IMR-90 (cell line): ENCODE results near the gene CD68. TPM values are rescaled to one million over a fixed set of nuclear protein-coding genes. Genes with fewer than 3 reads are reported as not detected.

Source experiments
- ATAC-seq: fragments of 200-7000 bp; cut with Tn5 transposase; 2 replicates; pipeline ENCODE4 v1.9.1; 2020; ENCODE audit warnings: low read depth, mild to moderate bottlenecking, moderate library complexity
- BruUV-seq: library from RNA; stranded (reverse); fragments of 400-500 nt; replicated peaks from 2 replicates; lab custom pipeline; 2021; lab: Mats Ljungman, UMichigan
- CTCF ChIA-PET: fragments of 300-600 bp; formaldehyde crosslinking; extraction: SDS; loops from one replicate; lab custom pipeline; 2021; ENCODE audit warnings: antibody characterized with exemption; lab: Yijun Ruan, JAX
- POLR2A ChIA-PET: fragments of 300-600 bp; sonication (Branson Sonifier 250); formaldehyde crosslinking; loops from one replicate; lab custom pipeline; 2022; ENCODE audit warnings: antibody characterized with exemption; ENCODE audit not compliant: unreplicated experiment; lab: Charles Lee
- DNase-seq: peaks from one replicate; pipeline ENCODE4 v3.0.0; 2013
- H2AFZ ChIP-seq: replicated peaks from 2 replicates; pipeline ENCODE3; 2013; ENCODE audit warnings: low read length, mild to moderate bottlenecking; ENCODE audit not compliant: poor library complexity
- H2AK5ac ChIP-seq: 2 replicates; pipeline ENCODE4 v1.6.1; 2013; ENCODE audit warnings: low read depth, low read length, inconsistent platforms
- H2AK9ac ChIP-seq: replicated peaks from 2 replicates; pipeline ENCODE3; 2013; ENCODE audit warnings: mild to moderate bottlenecking, low read depth, low read length, moderate library complexity; ENCODE audit not compliant: poor library complexity
- H2BK120ac ChIP-seq: 2 replicates; pipeline ENCODE4 v1.6.1; 2013; ENCODE audit warnings: low read depth, low read length, inconsistent platforms
- H2BK15ac ChIP-seq: 3 replicates; pipeline ENCODE4 v1.6.1; 2013; ENCODE audit warnings: low read depth, low read length, inconsistent platforms
- H2BK20ac ChIP-seq: 2 replicates; pipeline ENCODE4 v1.6.1; 2013; ENCODE audit warnings: low read depth, mild to moderate bottlenecking, inconsistent platforms, low read length, moderate library complexity
- H2BK5ac ChIP-seq: 2 replicates; pipeline ENCODE4 v1.6.1; 2013; ENCODE audit warnings: mild to moderate bottlenecking, low read depth, low read length, inconsistent platforms; ENCODE audit not compliant: poor library complexity, severe bottlenecking
- H3K14ac ChIP-seq: replicated peaks from 2 replicates; pipeline ENCODE4 v1.6.1; 2013; ENCODE audit warnings: low read depth, low read length, inconsistent platforms
- H3K18ac ChIP-seq: 2 replicates; pipeline ENCODE4 v1.6.1; 2013; ENCODE audit warnings: low read depth, low read length, control low read depth
- H3K23ac ChIP-seq: 2 replicates; pipeline ENCODE4 v1.6.1; 2013; ENCODE audit warnings: low read depth, low read length, inconsistent platforms
- H3K27ac ChIP-seq: 2 replicates; pipeline ENCODE4 v1.5.1; 2013; ENCODE audit warnings: mild to moderate bottlenecking, control low read depth, low read length; ENCODE audit not compliant: insufficient read depth
- H3K27me3 ChIP-seq: 2 replicates; pipeline ENCODE4 v1.6.1; 2013; ENCODE audit warnings: low read length; ENCODE audit not compliant: control insufficient read depth, insufficient read depth
- H3K36me3 ChIP-seq: 2 replicates; pipeline ENCODE4 v1.6.1; 2013; ENCODE audit warnings: low read length, mixed read lengths; ENCODE audit not compliant: control insufficient read depth, insufficient read depth
- H3K4ac ChIP-seq: 2 replicates; pipeline ENCODE4 v1.6.1; 2013; ENCODE audit warnings: low read depth, low read length, inconsistent platforms
- H3K4me1 ChIP-seq: 2 replicates; pipeline ENCODE4 v1.6.1; 2013; ENCODE audit warnings: low read length, mixed read lengths; ENCODE audit not compliant: control insufficient read depth, insufficient read depth
- H3K4me2 ChIP-seq: 2 replicates; pipeline ENCODE4 v1.6.1; 2013; ENCODE audit warnings: low read depth, mild to moderate bottlenecking, control low read depth, low read length, moderate library complexity
- H3K4me3 ChIP-seq: 2 replicates; pipeline ENCODE4 v1.5.1; 2013; ENCODE audit warnings: low read depth, mild to moderate bottlenecking, control low read depth, low read length, moderate library complexity; ENCODE audit not compliant: insufficient read depth
- H3K56ac ChIP-seq: 2 replicates; pipeline ENCODE4 v1.6.1; 2013; ENCODE audit warnings: low read length, inconsistent platforms; ENCODE audit not compliant: insufficient read depth; ENCODE audit errors: extremely low read depth
- H3K79me1 ChIP-seq, 2 experiments: 2 replicates each; pipeline ENCODE4 v1.6.1; 2013; ENCODE audit warnings: low read length in 2 of 2, inconsistent platforms in 1 of 2, low read depth in 1 of 2
- H3K9ac ChIP-seq: 2 replicates; pipeline ENCODE4 v1.6.1; 2013; ENCODE audit warnings: low read depth, low read length, control low read depth
- H3K9me1 ChIP-seq: 2 replicates; pipeline ENCODE4 v1.6.1; 2013; ENCODE audit warnings: low read length, inconsistent platforms; ENCODE audit not compliant: insufficient read depth
- H3K9me3 ChIP-seq: 2 replicates; pipeline ENCODE4 v1.6.1; 2013; ENCODE audit warnings: low read length; ENCODE audit not compliant: control insufficient read depth, insufficient read depth
- H4K20me1 ChIP-seq: 2 replicates; pipeline ENCODE4 v1.6.1; 2013; ENCODE audit warnings: low read length, inconsistent platforms; ENCODE audit not compliant: insufficient read depth
- H4K5ac ChIP-seq: 2 replicates; pipeline ENCODE4 v1.6.1; 2013; ENCODE audit warnings: mild to moderate bottlenecking, low read depth, low read length, control low read depth
- H4K8ac ChIP-seq, 2 experiments: 2 replicates each; pipeline ENCODE4 v1.6.1; 2013; ENCODE audit warnings: low read depth in 2 of 2, low read length in 2 of 2, control low read depth in 1 of 2, inconsistent platforms in 1 of 2
- H4K91ac ChIP-seq: 2 replicates; pipeline ENCODE4 v1.6.1; 2013; ENCODE audit warnings: low read depth, low read length, inconsistent platforms; ENCODE audit not compliant: insufficient read depth
- CEBPB ChIP-seq: IDR thresholded peaks from 2 replicates; pipeline ENCODE4 v1.6.1; 2012; ENCODE audit warnings: low read depth, low read length, improper control_type of control experiment
- MXI1 ChIP-seq: IDR thresholded peaks from 2 replicates; pipeline ENCODE4 v1.6.1; 2012; ENCODE audit warnings: low read depth, mild to moderate bottlenecking, low read length, moderate library complexity, borderline replicate concordance
- NFE2L2 ChIP-seq: fragments of 150-350 bp; IDR thresholded peaks from 2 replicates; pipeline ENCODE4 v1.6.1; 2016; ENCODE audit warnings: low read depth, mild to moderate bottlenecking, low read length
- RFX5 ChIP-seq: IDR thresholded peaks from 2 replicates; pipeline ENCODE4 v1.8.0; 2012; ENCODE audit warnings: low read depth, mild to moderate bottlenecking, low read length, moderate library complexity
- WGBS, 2 experiments: methylation state at CpG; one replicate each; pipeline versions ENCODE4 v1.1.5 to v1.1.7; 2013; ENCODE audit warnings: missing lambda C conversion rate in 2 of 2; ENCODE audit not compliant: insufficient read length in 1 of 2; ENCODE audit errors: extremely low coverage in 2 of 2; 5-methylcytosine and 5-hydroxymethylcytosine counted together
- dilution Hi-C: fragments of 300-500 bp; cut with HindIII; formaldehyde crosslinking; loops from one replicate; pipeline ENCODE4 v1.14.3; 2018; ENCODE audit warnings: low sequenced_read_pairs; ENCODE audit not compliant: unreplicated experiment
- in situ Hi-C: fragments of 300-500 bp; cut with MboI; formaldehyde crosslinking; loops from 3 replicates; pipeline ENCODE4 v1.14.3; 2019; ENCODE audit warnings: low sequenced_read_pairs, inconsistent platforms, mixed read lengths
- intact Hi-C: fragments of 100-400 bp; cut with micrococcal nuclease; formaldehyde crosslinking; loops from 2 replicates; pipeline ENCODE4 v1.10.0; 2022
- polyA plus RNA-seq, 3 experiments: library from polyadenylated mRNA; depleted of rRNA; stranded (reverse); fragments of >200 nt; gene quantifications; 2 replicates each; pipeline ENCODE4 v1.2.3, GENCODE V29; 2012; ENCODE audit warnings: low replicate concordance in 1 of 3
- total RNA-seq: library from RNA; depleted of rRNA; stranded (reverse); fragments of >200 nt; gene quantifications from 2 replicates; pipeline ENCODE4 v1.2.3, GENCODE V29; 2012
- TF ChIP-seq, protein P1 (sequence below): conservative IDR thresholded peaks from 2 replicates; pipeline ENCODE4 v1.5.1; 2012; ENCODE audit warnings: mild to moderate bottlenecking, low read depth, low read length, improper control_type of control experiment
- TF ChIP-seq, protein P2 (sequence below): fragments of 150-350 bp; IDR thresholded peaks from 2 replicates; pipeline ENCODE4 v1.6.1; 2016; ENCODE audit warnings: low read depth, mild to moderate bottlenecking, low read length, moderate library complexity, borderline replicate concordance

CD68 gene
- total and polyA plus RNA-seq, 2 of the 4 experiments (the other 2 are of a cell fraction) = 16.0 to 43.1 TPM

DNA sequence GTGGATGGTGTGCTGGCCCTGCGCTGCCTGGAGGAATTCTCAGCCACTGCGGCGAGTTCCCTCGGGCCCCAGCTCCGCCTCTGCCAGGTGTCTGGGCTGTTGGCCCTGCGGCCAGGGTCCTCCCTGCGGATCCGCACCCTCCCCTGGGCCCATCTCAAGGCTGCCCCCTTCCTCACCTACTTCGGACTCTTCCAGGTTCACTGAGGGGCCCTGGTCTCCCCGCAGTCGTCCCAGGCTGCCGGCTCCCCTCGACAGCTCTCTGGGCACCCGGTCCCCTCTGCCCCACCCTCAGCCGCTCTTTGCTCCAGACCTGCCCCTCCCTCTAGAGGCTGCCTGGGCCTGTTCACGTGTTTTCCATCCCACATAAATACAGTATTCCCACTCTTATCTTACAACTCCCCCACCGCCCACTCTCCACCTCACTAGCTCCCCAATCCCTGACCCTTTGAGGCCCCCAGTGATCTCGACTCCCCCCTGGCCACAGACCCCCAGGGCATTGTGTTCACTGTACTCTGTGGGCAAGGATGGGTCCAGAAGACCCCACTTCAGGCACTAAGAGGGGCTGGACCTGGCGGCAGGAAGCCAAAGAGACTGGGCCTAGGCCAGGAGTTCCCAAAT, 22.2 kb upstream of the CD68 start:
- dilution Hi-C loops = no loop called here
- Histone ChIP-seq H3K18ac (no peak overlapping the region), H3K4me1 (peaks cover 6% of the 10 kb centered on the region; the same call in 1 of the 2 replicates), H3K9me1 (no peaks in the 10 kb centered on the region), H3K4me2 (no peak overlapping the region), H4K91ac (no peak overlapping the region), H3K23ac (no peak overlapping the region), H3K4me3 (no peak overlapping the region), H2BK120ac (no peak overlapping the region), H4K20me1 (no peaks in the 10 kb centered on the region), H2AK9ac (peak overlapping the region; percentile 33), H3K9me3 (no peaks in the 10 kb centered on the region), H3K56ac (no peak overlapping the region), H2BK20ac (no peak overlapping the region), H4K8ac (no peak overlapping the region), H3K79me1 (peaks cover 0 to 5% of the 10 kb centered on the region in 2 experiments; a peak in 2 of 4 replicates), H4K5ac (no peak overlapping the region), H2BK15ac (no peak overlapping the region), H2BK5ac (no peak overlapping the region), H2AK5ac (no peak overlapping the region), H3K36me3 (no peaks in the 10 kb centered on the region), H3K4ac (no peak overlapping the region), H3K27ac (no peak overlapping the region), H3K14ac (no peak overlapping the region), H3K9ac (no peak overlapping the region), H3K27me3 (no peaks in the 10 kb centered on the region), H2AFZ (peak overlapping the region; percentile 64)
- in situ Hi-C loops = loop anchor here (10.0 kb wide), 1 partner anchor 202 kb away; the partner anchor contains the start of genes KCTD11 and TMEM95
- intact Hi-C loops = no loop called here
- CTCF ChIA-PET = no interaction called here
- no peak for ATAC-seq
- TF ChIP-seq MXI1 = no peak
- no peak for TF ChIP-seq NFE2L2
- TF ChIP-seq, protein P1, sequence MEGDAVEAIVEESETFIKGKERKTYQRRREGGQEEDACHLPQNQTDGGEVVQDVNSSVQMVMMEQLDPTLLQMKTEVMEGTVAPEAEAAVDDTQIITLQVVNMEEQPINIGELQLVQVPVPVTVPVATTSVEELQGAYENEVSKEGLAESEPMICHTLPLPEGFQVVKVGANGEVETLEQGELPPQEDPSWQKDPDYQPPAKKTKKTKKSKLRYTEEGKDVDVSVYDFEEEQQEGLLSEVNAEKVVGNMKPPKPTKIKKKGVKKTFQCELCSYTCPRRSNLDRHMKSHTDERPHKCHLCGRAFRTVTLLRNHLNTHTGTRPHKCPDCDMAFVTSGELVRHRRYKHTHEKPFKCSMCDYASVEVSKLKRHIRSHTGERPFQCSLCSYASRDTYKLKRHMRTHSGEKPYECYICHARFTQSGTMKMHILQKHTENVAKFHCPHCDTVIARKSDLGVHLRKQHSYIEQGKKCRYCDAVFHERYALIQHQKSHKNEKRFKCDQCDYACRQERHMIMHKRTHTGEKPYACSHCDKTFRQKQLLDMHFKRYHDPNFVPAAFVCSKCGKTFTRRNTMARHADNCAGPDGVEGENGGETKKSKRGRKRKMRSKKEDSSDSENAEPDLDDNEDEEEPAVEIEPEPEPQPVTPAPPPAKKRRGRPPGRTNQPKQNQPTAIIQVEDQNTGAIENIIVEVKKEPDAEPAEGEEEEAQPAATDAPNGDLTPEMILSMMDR = no peak
- no peak for TF ChIP-seq CEBPB
- TF ChIP-seq RFX5 = no peak
- TF ChIP-seq, protein P2, sequence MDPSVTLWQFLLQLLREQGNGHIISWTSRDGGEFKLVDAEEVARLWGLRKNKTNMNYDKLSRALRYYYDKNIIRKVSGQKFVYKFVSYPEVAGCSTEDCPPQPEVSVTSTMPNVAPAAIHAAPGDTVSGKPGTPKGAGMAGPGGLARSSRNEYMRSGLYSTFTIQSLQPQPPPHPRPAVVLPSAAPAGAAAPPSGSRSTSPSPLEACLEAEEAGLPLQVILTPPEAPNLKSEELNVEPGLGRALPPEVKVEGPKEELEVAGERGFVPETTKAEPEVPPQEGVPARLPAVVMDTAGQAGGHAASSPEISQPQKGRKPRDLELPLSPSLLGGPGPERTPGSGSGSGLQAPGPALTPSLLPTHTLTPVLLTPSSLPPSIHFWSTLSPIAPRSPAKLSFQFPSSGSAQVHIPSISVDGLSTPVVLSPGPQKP = no peak
- POLR2A ChIA-PET = interaction anchor here (0.6 kb wide), 1 partner anchor 92 kb away, joined by 19 read pairs; no protein-coding TSS in a partner anchor
- DNase-seq = no peak
- WGBS, 2 experiments = 74% methylated on average over 8 of the region's 19 CpGs; no CpG with 5 or more reads in 1 of the 2 experiments
- BruUV-seq = no TSS peak
